SK-N-SH treated with all-trans-retinoic acid at 6 μM for 48 hours (cell line): ENCODE data around the gene PRCC.

ENCODE experiments used
- ATAC-seq: fragments of 200-7000 bp; cut with Tn5 transposase; 3 replicates; pipeline ENCODE4 v1.9.1; 2020; ENCODE audit warnings: mild to moderate bottlenecking, moderate library complexity
- ARNTL ChIP-seq: fragments of 450-650 bp; formaldehyde crosslinking; IDR thresholded peaks from 2 replicates; pipeline ENCODE4 v1.5.0; 2020; ENCODE audit warnings: low read depth, mild to moderate bottlenecking, moderate library complexity, borderline replicate concordance
- BACH2 ChIP-seq: fragments of 250-450 bp; sonication (Bioruptor Pico); IDR thresholded peaks from 2 replicates; pipeline ENCODE4 v1.9.0; 2021; ENCODE audit warnings: mild to moderate bottlenecking, borderline replicate concordance
- CSDC2 ChIP-seq: fragments of 250-450 bp; sonication (Bioruptor Pico); IDR thresholded peaks from 2 replicates; pipeline ENCODE4 v1.5.0; 2020; ENCODE audit warnings: mild to moderate bottlenecking, moderate library complexity
- ESRRG ChIP-seq: fragments of 250-450 bp; sonication (Bioruptor Pico); IDR thresholded peaks from 2 replicates; pipeline ENCODE4 v1.6.1; 2021; ENCODE audit warnings: mild to moderate bottlenecking
- GLIS3 ChIP-seq: fragments of 250-450 bp; sonication (Bioruptor Pico); IDR thresholded peaks from 2 replicates; pipeline ENCODE4 v1.5.0; 2020; ENCODE audit warnings: mild to moderate bottlenecking, moderate library complexity
- ISL1 ChIP-seq: fragments of 250-450 bp; sonication (Bioruptor Pico); IDR thresholded peaks from 2 replicates; pipeline ENCODE4 v2.1.2; 2022; ENCODE audit warnings: mild to moderate bottlenecking, moderate library complexity
- OSR1 ChIP-seq: fragments of 250-450 bp; sonication (Bioruptor Pico); IDR thresholded peaks from 2 replicates; pipeline ENCODE4 v1.8.0; 2022; ENCODE audit warnings: moderate library complexity, mild to moderate bottlenecking, inconsistent platforms
- PPARA ChIP-seq: fragments of 250-450 bp; sonication (Bioruptor Pico); IDR thresholded peaks from 2 replicates; pipeline ENCODE4 v1.5.0; 2020; ENCODE audit warnings: mild to moderate bottlenecking, borderline replicate concordance
- RARB ChIP-seq: fragments of 250-450 bp; sonication (Bioruptor Pico); IDR thresholded peaks from 2 replicates; pipeline ENCODE4 v1.8.0; 2021; ENCODE audit warnings: mild to moderate bottlenecking, moderate library complexity
- SNAI2 ChIP-seq: fragments of 250-450 bp; sonication (Bioruptor Pico); IDR thresholded peaks from 2 replicates; pipeline ENCODE4 v1.5.0; 2020; ENCODE audit warnings: mild to moderate bottlenecking, moderate library complexity
- TCF4 ChIP-seq: fragments of 250-450 bp; sonication (Bioruptor Pico); IDR thresholded peaks from 2 replicates; pipeline ENCODE4 v1.8.0; 2021; ENCODE audit warnings: mild to moderate bottlenecking, moderate library complexity, borderline replicate concordance
- TOX ChIP-seq: fragments of 250-450 bp; sonication (Bioruptor Pico); IDR thresholded peaks from 2 replicates; pipeline ENCODE4 v1.8.0; 2021; ENCODE audit warnings: mild to moderate bottlenecking, moderate library complexity, borderline replicate concordance
- ZC3H10 ChIP-seq: fragments of 250-450 bp; sonication (Bioruptor Pico); IDR thresholded peaks from 2 replicates; pipeline ENCODE4 v1.5.1; 2021; ENCODE audit warnings: mild to moderate bottlenecking, moderate library complexity
- ZFP3 ChIP-seq: fragments of 250-450 bp; sonication (Bioruptor Pico); IDR thresholded peaks from 2 replicates; pipeline ENCODE4 v1.5.0; 2020; ENCODE audit warnings: mild to moderate bottlenecking, moderate library complexity
- ZFP30 ChIP-seq: fragments of 450-650 bp; formaldehyde crosslinking; IDR thresholded peaks from 2 replicates; pipeline ENCODE4 v1.5.0; 2022; ENCODE audit warnings: mild to moderate bottlenecking, moderate library complexity
- ZNF565 ChIP-seq: fragments of 450-650 bp; formaldehyde crosslinking; conservative IDR thresholded peaks from 2 replicates; pipeline ENCODE4 v1.5.0; 2020; ENCODE audit warnings: low read depth, mild to moderate bottlenecking, moderate library complexity
- ZNF70 ChIP-seq: fragments of 450-650 bp; formaldehyde crosslinking; IDR thresholded peaks from 2 replicates; pipeline ENCODE4 v1.5.0; 2020; ENCODE audit warnings: mild to moderate bottlenecking, moderate library complexity
- ZNF8 ChIP-seq: fragments of 450-650 bp; formaldehyde crosslinking; IDR thresholded peaks from 2 replicates; pipeline ENCODE4 v1.5.0; 2020; ENCODE audit warnings: mild to moderate bottlenecking, moderate library complexity
- TF ChIP-seq, protein P1 (sequence below): fragments of 250-450 bp; sonication (Bioruptor Pico); IDR thresholded peaks from 2 replicates; pipeline ENCODE4 v1.5.0; 2020; ENCODE audit warnings: mild to moderate bottlenecking, moderate library complexity
- TF ChIP-seq, protein P2 (sequence below): fragments of 250-450 bp; sonication (Bioruptor Pico); IDR thresholded peaks from 2 replicates; pipeline ENCODE4 v1.5.1; 2020; ENCODE audit warnings: low read depth, mild to moderate bottlenecking, moderate library complexity
- TF ChIP-seq, protein P3 (sequence below): fragments of 250-450 bp; sonication (Bioruptor Pico); IDR thresholded peaks from 2 replicates; pipeline ENCODE4 v1.8.0; 2021; ENCODE audit warnings: low read depth, mild to moderate bottlenecking, moderate library complexity, borderline replicate concordance
- TF ChIP-seq, protein P4 (sequence below): fragments of 250-450 bp; sonication (Bioruptor Pico); IDR thresholded peaks from 2 replicates; pipeline ENCODE4 v1.5.1; 2021; ENCODE audit warnings: mild to moderate bottlenecking, moderate library complexity
- TF ChIP-seq, protein P5 (sequence below): fragments of 250-450 bp; sonication (Bioruptor Pico); IDR thresholded peaks from 2 replicates; pipeline ENCODE4 v1.8.0; 2020; ENCODE audit warnings: mild to moderate bottlenecking, moderate library complexity, borderline replicate concordance

Gene PRCC

DNA sequence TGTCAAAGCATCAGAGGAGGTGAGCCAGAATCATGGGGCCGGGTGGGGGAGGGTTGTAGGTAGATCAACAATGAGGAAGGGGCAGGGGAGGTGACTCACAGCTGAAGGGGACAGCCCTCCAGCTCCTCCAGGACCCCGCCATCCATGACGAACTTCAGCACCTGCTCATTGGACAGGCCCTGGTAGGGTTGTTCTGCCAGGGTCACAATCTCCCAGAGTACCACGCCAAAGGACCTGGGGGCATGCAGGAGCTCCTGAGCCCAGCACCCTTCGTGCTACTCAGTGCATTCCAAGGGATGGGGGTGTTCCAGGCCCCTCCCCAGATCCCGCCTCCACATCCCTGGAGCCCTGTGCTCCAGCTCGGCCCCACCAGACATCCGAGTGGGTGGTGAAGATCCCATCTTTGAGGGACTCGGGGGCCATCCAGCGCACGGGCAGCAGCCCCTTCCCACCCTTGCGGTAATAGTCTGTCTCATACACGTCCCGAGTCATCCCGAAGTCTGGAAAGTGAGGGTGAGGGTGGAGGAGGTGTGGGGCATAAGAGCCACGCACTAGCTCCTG lies 74.0 kb downstream of the PRCC start:
- TF ChIP-seq, protein P1, sequence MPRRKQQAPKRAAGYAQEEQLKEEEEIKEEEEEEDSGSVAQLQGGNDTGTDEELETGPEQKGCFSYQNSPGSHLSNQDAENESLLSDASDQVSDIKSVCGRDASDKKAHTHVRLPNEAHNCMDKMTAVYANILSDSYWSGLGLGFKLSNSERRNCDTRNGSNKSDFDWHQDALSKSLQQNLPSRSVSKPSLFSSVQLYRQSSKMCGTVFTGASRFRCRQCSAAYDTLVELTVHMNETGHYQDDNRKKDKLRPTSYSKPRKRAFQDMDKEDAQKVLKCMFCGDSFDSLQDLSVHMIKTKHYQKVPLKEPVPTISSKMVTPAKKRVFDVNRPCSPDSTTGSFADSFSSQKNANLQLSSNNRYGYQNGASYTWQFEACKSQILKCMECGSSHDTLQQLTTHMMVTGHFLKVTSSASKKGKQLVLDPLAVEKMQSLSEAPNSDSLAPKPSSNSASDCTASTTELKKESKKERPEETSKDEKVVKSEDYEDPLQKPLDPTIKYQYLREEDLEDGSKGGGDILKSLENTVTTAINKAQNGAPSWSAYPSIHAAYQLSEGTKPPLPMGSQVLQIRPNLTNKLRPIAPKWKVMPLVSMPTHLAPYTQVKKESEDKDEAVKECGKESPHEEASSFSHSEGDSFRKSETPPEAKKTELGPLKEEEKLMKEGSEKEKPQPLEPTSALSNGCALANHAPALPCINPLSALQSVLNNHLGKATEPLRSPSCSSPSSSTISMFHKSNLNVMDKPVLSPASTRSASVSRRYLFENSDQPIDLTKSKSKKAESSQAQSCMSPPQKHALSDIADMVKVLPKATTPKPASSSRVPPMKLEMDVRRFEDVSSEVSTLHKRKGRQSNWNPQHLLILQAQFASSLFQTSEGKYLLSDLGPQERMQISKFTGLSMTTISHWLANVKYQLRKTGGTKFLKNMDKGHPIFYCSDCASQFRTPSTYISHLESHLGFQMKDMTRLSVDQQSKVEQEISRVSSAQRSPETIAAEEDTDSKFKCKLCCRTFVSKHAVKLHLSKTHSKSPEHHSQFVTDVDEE (CRISPR knock-in tag) = no peak
- no peak for TF ChIP-seq ZNF565 (CRISPR knock-in tag)
- TF ChIP-seq ISL1 (CRISPR knock-in tag) = no peak
- no peak for TF ChIP-seq TOX (CRISPR knock-in tag)
- TF ChIP-seq CSDC2 (CRISPR knock-in tag) = no peak
- TF ChIP-seq, protein P2, sequence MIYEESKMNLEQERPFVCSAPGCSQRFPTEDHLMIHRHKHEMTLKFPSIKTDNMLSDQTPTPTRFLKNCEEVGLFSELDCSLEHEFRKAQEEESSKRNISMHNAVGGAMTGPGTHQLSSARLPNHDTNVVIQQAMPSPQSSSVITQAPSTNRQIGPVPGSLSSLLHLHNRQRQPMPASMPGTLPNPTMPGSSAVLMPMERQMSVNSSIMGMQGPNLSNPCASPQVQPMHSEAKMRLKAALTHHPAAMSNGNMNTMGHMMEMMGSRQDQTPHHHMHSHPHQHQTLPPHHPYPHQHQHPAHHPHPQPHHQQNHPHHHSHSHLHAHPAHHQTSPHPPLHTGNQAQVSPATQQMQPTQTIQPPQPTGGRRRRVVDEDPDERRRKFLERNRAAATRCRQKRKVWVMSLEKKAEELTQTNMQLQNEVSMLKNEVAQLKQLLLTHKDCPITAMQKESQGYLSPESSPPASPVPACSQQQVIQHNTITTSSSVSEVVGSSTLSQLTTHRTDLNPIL (CRISPR knock-in tag) = no peak
- TF ChIP-seq TCF4 (CRISPR knock-in tag) = no peak
- TF ChIP-seq SNAI2 = no peak
- TF ChIP-seq ZFP30 = no peak
- TF ChIP-seq BACH2 (CRISPR knock-in tag) = no peak
- TF ChIP-seq, protein P3, sequence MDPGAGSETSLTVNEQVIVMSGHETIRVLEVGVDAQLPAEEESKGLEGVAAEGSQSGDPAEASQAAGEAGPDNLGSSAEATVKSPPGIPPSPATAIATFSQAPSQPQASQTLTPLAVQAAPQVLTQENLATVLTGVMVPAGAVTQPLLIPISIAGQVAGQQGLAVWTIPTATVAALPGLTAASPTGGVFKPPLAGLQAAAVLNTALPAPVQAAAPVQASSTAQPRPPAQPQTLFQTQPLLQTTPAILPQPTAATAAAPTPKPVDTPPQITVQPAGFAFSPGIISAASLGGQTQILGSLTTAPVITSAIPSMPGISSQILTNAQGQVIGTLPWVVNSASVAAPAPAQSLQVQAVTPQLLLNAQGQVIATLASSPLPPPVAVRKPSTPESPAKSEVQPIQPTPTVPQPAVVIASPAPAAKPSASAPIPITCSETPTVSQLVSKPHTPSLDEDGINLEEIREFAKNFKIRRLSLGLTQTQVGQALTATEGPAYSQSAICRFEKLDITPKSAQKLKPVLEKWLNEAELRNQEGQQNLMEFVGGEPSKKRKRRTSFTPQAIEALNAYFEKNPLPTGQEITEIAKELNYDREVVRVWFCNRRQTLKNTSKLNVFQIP (CRISPR knock-in tag) = no peak
- TF ChIP-seq ZNF70 (CRISPR knock-in tag) = no peak
- no peak for TF ChIP-seq PPARA
- TF ChIP-seq, protein P4, sequence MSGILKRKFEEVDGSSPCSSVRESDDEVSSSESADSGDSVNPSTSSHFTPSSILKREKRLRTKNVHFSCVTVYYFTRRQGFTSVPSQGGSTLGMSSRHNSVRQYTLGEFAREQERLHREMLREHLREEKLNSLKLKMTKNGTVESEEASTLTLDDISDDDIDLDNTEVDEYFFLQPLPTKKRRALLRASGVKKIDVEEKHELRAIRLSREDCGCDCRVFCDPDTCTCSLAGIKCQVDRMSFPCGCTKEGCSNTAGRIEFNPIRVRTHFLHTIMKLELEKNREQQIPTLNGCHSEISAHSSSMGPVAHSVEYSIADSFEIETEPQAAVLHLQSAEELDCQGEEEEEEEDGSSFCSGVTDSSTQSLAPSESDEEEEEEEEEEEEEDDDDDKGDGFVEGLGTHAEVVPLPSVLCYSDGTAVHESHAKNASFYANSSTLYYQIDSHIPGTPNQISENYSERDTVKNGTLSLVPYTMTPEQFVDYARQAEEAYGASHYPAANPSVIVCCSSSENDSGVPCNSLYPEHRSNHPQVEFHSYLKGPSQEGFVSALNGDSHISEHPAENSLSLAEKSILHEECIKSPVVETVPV (CRISPR knock-in tag) = no peak
- TF ChIP-seq ZC3H10 = no peak
- no peak for TF ChIP-seq GLIS3 (CRISPR knock-in tag)
- TF ChIP-seq ZNF8 = no peak
- TF ChIP-seq RARB = no peak
- no peak for TF ChIP-seq ZFP3 (CRISPR knock-in tag)
- no peak for TF ChIP-seq ARNTL (CRISPR knock-in tag)
- ATAC-seq = no peak

DNA sequence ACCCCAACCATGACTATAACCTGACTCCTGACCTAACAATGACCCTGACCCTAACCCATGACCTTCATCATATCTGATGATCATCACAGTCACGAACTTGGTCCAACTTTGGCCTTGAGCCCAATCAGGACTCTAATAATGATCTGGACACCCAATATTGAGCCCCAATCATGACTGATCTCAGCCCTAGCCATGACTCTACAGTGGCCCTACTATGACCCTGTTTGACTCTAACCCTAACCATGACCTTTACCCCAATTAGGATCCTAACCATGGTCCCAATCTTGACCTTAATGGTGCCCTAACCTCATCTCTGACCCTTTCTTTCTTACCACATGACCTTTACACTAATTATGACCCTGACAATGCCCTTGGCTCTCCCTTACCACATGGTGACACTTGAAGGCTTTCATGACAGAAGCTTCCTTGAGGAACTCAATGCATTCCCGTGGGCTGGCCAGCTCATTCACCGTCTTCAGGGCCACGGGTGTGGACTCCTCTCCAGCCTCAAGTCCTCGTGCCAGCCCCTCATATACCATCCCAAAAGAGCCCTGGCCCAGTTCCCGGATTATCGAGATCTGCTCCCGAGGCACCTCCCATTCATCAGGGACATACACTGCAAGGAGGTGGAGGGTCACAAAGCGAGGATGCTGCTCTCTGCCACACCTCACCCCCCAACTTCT lies 75.4 kb downstream of the PRCC start:
- no peak for TF ChIP-seq GLIS3 (CRISPR knock-in tag)
- no peak for TF ChIP-seq SNAI2
- TF ChIP-seq, protein P4 (CRISPR knock-in tag) = no peak
- no peak for TF ChIP-seq ESRRG (CRISPR knock-in tag)
- no peak for TF ChIP-seq OSR1 (CRISPR knock-in tag)
- no peak for TF ChIP-seq ZFP3 (CRISPR knock-in tag)
- no peak for TF ChIP-seq BACH2 (CRISPR knock-in tag)
- TF ChIP-seq PPARA = no peak
- no peak for TF ChIP-seq CSDC2 (CRISPR knock-in tag)
- TF ChIP-seq TCF4 (CRISPR knock-in tag) = no peak
- TF ChIP-seq, protein P3 (CRISPR knock-in tag) = no peak
- TF ChIP-seq ZNF70 (CRISPR knock-in tag) = no peak
- no peak for TF ChIP-seq ZNF8
- no peak for TF ChIP-seq ZC3H10
- TF ChIP-seq ZNF565 (CRISPR knock-in tag) = no peak
- no peak for TF ChIP-seq TOX (CRISPR knock-in tag)
- TF ChIP-seq, protein P5, sequence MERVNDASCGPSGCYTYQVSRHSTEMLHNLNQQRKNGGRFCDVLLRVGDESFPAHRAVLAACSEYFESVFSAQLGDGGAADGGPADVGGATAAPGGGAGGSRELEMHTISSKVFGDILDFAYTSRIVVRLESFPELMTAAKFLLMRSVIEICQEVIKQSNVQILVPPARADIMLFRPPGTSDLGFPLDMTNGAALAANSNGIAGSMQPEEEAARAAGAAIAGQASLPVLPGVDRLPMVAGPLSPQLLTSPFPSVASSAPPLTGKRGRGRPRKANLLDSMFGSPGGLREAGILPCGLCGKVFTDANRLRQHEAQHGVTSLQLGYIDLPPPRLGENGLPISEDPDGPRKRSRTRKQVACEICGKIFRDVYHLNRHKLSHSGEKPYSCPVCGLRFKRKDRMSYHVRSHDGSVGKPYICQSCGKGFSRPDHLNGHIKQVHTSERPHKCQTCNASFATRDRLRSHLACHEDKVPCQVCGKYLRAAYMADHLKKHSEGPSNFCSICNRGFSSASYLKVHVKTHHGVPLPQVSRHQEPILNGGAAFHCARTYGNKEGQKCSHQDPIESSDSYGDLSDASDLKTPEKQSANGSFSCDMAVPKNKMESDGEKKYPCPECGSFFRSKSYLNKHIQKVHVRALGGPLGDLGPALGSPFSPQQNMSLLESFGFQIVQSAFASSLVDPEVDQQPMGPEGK (CRISPR knock-in tag) = no peak
- ATAC-seq = no peak
